Brain microvascular endothelial cell (primary cell): ENCODE measurements around the gene LNX2.
A peak's percentile ranks its signal among the peaks of the same experiment; 100 is the strongest.

Experiments used
- DNase-seq: peaks from one replicate; pipeline ENCODE4 v3.0.0-alpha.2; 2020
- H3K27ac ChIP-seq: fragments of 250-450 bp; sonication (Bioruptor Pico); 2 replicates; pipeline ENCODE4 v1.5.1; 2020; ENCODE audit warnings: mild to moderate bottlenecking, moderate library complexity
- H3K27me3 ChIP-seq: fragments of 250-450 bp; sonication (Bioruptor Pico); replicated peaks from 2 replicates; pipeline ENCODE4 v1.5.1; 2020; ENCODE audit warnings: mild to moderate bottlenecking
- H3K36me3 ChIP-seq: fragments of 250-450 bp; sonication (Bioruptor Pico); replicated peaks from 2 replicates; pipeline ENCODE4 v1.5.1; 2020; ENCODE audit warnings: mild to moderate bottlenecking
- H3K4me3 ChIP-seq: 2 replicates; pipeline ENCODE4 v1.5.1; 2011; ENCODE audit warnings: low read depth, mild to moderate bottlenecking, control low read depth, low read length, moderate library complexity
- CTCF ChIP-seq: IDR thresholded peaks from 2 replicates; pipeline ENCODE4 v1.5.1; 2011; ENCODE audit warnings: low read depth, mild to moderate bottlenecking, moderate library complexity, low read length, control low read depth, inconsistent platforms; ENCODE audit errors: missing control alignments
- in situ Hi-C: cut with HindIII; loops from 2 replicates; pipeline ENCODE4 v1.10.0; 2017; ENCODE audit warnings: low sequenced_read_pairs, low pct_ligation_motif_present

Gene LNX2

GRCh38 chr13:27556109-27556508 lies 64.2 kb downstream of the LNX2 start:
- no peaks in the 10 kb centered on the region for H3K27me3 ChIP-seq
- no peak overlapping the region for H3K4me3 ChIP-seq
- DNase-seq = peak; percentile 81
- H3K27ac ChIP-seq = no peak overlapping the region
- in situ Hi-C loops = no loop called here
- peak; percentile 52 for TF ChIP-seq CTCF
- H3K36me3 ChIP-seq = peaks cover 2% of the 10 kb centered on the region

- in situ Hi-C loops = no loop called here
- H3K4me3 ChIP-seq = no peak overlapping the region
- TF ChIP-seq CTCF = no peak
- DNase-seq = no peak
- H3K27me3 ChIP-seq = no peaks in the 10 kb centered on the region
- H3K27ac ChIP-seq = no peak overlapping the region
- peaks cover 10% of the 10 kb centered on the region for H3K36me3 ChIP-seq
Observed at GRCh38 chr13:27551562-27551961, 68.8 kb downstream of the LNX2 start.

GRCh38 chr13:27549406-27549981 lies 70.8 kb downstream of the LNX2 start:
- H3K27ac ChIP-seq = no peak overlapping the region
- no peaks in the 10 kb centered on the region for H3K27me3 ChIP-seq
- H3K4me3 ChIP-seq = no peak overlapping the region
- no peak for TF ChIP-seq CTCF
- peaks cover 8% of the 10 kb centered on the region for H3K36me3 ChIP-seq
- DNase-seq = no peak
- in situ Hi-C loops = no loop called here

GRCh38 chr13:27542220-27542619 lies 78.1 kb downstream of the LNX2 start:
- no peak for TF ChIP-seq CTCF
- Histone ChIP-seq H3K27me3 (no peaks in the 10 kb centered on the region), H3K27ac (no peak overlapping the region), H3K36me3 (no peaks in the 10 kb centered on the region), H3K4me3 (no peak overlapping the region)
- in situ Hi-C loops = no loop called here
- DNase-seq = no peak

- Histone ChIP-seq H3K36me3 (no peaks in the 10 kb centered on the region), H3K27ac (no peak overlapping the region), H3K27me3 (no peaks in the 10 kb centered on the region), H3K4me3 (no peak overlapping the region)
- no peak for TF ChIP-seq CTCF
- in situ Hi-C loops = no loop called here
- DNase-seq = no peak
Observed at GRCh38 chr13:27541386-27541785, 78.9 kb downstream of the LNX2 start.
